ENCODE measurements around the gene PDE6A. TPM values are rescaled to one million over a fixed set of nuclear protein-coding genes. Genes with fewer than 3 reads are reported as not detected.

PDE6A gene
- total and polyA plus RNA-seq, 2 donors (not counting 3 experiments of a cell fraction or from before 2014, with no cell fraction given): not detected

GRCh38 chr5:149907828-149908227 is 36.8 kb downstream of the PDE6A start:
- Histone ChIP-seq H3K9ac (replicated peaks; ENCODE audit: extremely low read depth, insufficient read depth, low read length) (no peak overlapping the region), H3K9me3 (replicated peaks; ENCODE audit: control insufficient read depth, insufficient read depth, low read length) (no peaks in the 10 kb centered on the region), H2AFZ (ENCODE audit: low read depth, low read length) (no peak overlapping the region), H3K4me2 (ENCODE audit: insufficient read depth, low read length) (no peak overlapping the region), H3K4me1 (ENCODE audit: control insufficient read depth, extremely low read depth, insufficient read depth, low read length) (no peaks in the 10 kb centered on the region), H3K79me2 (ENCODE audit: control insufficient read depth, insufficient read depth, low read length) (no peaks in the 10 kb centered on the region), H3K36me3 (ENCODE audit: control insufficient read depth in 2 of 2, extremely low read depth in 1 of 2, insufficient read depth in 2 of 2, low read length in 2 of 2) (no peaks in the 10 kb centered on the region), H4K20me1 (replicated peaks; ENCODE audit: control insufficient read depth, extremely low read depth, insufficient read depth, low read length) (no peaks in the 10 kb centered on the region), H3K9me1 (replicated peaks; ENCODE audit: control insufficient read depth, extremely low read depth, insufficient read depth, low read length) (no peaks in the 10 kb centered on the region), H3K27me3 (ENCODE audit: control insufficient read depth in 2 of 2, insufficient read depth in 2 of 2, low read length in 2 of 2) (peaks cover 0 to 2% of the 10 kb centered on the region in 2 experiments), H3K4me3 (replicated peaks in 1 of 3; ENCODE audit: insufficient read depth in 1 of 3, low read depth in 1 of 3, low read length in 3 of 3) (no peak overlapping the region), H3K27ac (ENCODE audit: insufficient read depth, low read depth, low read length) (no peak overlapping the region)
- dilution Hi-C loops (cut with MboI; ENCODE audit: extremely low pct_ligation_motif_present, low sequenced_read_pairs): no loop called here
- FAIRE-seq (no peak), DNase-seq (ENCODE audit: low read depth, low spot score) (no peak)
- ChIA-PET CTCF (interaction anchor here (1.7 kb wide), 1 partner anchor 70 kb away, joined by 3 read pairs; no protein-coding TSS in a partner anchor), POLR2A (no interaction called here)
- no TSS peak for BruUV-seq (replicated peaks)
- intact Hi-C loops (cut with micrococcal nuclease): no loop called here
- TF ChIP-seq POLR2A (IDR thresholded peaks at IDR 0.05; ENCODE audit: low read depth, low read length) (no peak), JUN (IDR thresholded peaks at IDR 0.05; ENCODE audit: borderline replicate concordance, insufficient read depth, insufficient read length, low read depth) (no peak), GATA2 (IDR thresholded peaks at IDR 0.05; ENCODE audit: insufficient read depth, insufficient read length, low read depth, low read length) (no peak), POLR2AphosphoS5 (IDR thresholded peaks at IDR 0.05; ENCODE audit: insufficient read depth, low read depth, low read length) (no peak), MAX (IDR thresholded peaks at IDR 0.05; ENCODE audit: insufficient read depth, insufficient read length) (no peak), FOS (IDR thresholded peaks at IDR 0.05; ENCODE audit: borderline replicate concordance, insufficient read depth, low read length) (no peak), MYC (IDR thresholded peaks at IDR 0.05; ENCODE audit: low read depth, low read length) (no peak), CTCF (IDR thresholded peaks at IDR 0.05; ENCODE audit: extremely low read depth in 1 of 2, insufficient read depth in 1 of 2, low read depth in 1 of 2, low read length in 2 of 2) (no peak), EZH2 (IDR thresholded peaks at IDR 0.05; ENCODE audit: borderline replicate concordance, low read depth, low read length, severe bottlenecking) (no peak)
